IMR-90 (cell line): ENCODE measurements around the gene TBC1D9. TPM values are rescaled to one million over a fixed set of nuclear protein-coding genes. Genes with fewer than 3 reads are reported as not detected.

ENCODE experiments used
- ATAC-seq: fragments of 200-7000 bp; cut with Tn5 transposase; 2 replicates; pipeline ENCODE4 v1.9.1; 2020; ENCODE audit warnings: low read depth, mild to moderate bottlenecking, moderate library complexity
- BruUV-seq: library from RNA; stranded (reverse); fragments of 400-500 nt; replicated peaks from 2 replicates; lab custom pipeline; 2021; lab: Mats Ljungman, UMichigan
- CTCF ChIA-PET: fragments of 300-600 bp; formaldehyde crosslinking; extraction: SDS; loops from one replicate; lab custom pipeline; 2021; ENCODE audit warnings: antibody characterized with exemption; lab: Yijun Ruan, JAX
- POLR2A ChIA-PET: fragments of 300-600 bp; sonication (Branson Sonifier 250); formaldehyde crosslinking; loops from one replicate; lab custom pipeline; 2022; ENCODE audit warnings: antibody characterized with exemption; ENCODE audit not compliant: unreplicated experiment; lab: Charles Lee
- DNase-seq: peaks from one replicate; pipeline ENCODE4 v3.0.0; 2013
- H2AFZ ChIP-seq: replicated peaks from 2 replicates; pipeline ENCODE3; 2013; ENCODE audit warnings: low read length, mild to moderate bottlenecking; ENCODE audit not compliant: poor library complexity
- H2AK5ac ChIP-seq: 2 replicates; pipeline ENCODE4 v1.6.1; 2013; ENCODE audit warnings: low read depth, low read length, inconsistent platforms
- H2AK9ac ChIP-seq: replicated peaks from 2 replicates; pipeline ENCODE3; 2013; ENCODE audit warnings: mild to moderate bottlenecking, low read depth, low read length, moderate library complexity; ENCODE audit not compliant: poor library complexity
- H2BK120ac ChIP-seq: 2 replicates; pipeline ENCODE4 v1.6.1; 2013; ENCODE audit warnings: low read depth, low read length, inconsistent platforms
- H2BK15ac ChIP-seq: 3 replicates; pipeline ENCODE4 v1.6.1; 2013; ENCODE audit warnings: low read depth, low read length, inconsistent platforms
- H2BK20ac ChIP-seq: 2 replicates; pipeline ENCODE4 v1.6.1; 2013; ENCODE audit warnings: low read depth, mild to moderate bottlenecking, inconsistent platforms, low read length, moderate library complexity
- H2BK5ac ChIP-seq: 2 replicates; pipeline ENCODE4 v1.6.1; 2013; ENCODE audit warnings: mild to moderate bottlenecking, low read depth, low read length, inconsistent platforms; ENCODE audit not compliant: poor library complexity, severe bottlenecking
- H3K14ac ChIP-seq: replicated peaks from 2 replicates; pipeline ENCODE4 v1.6.1; 2013; ENCODE audit warnings: low read depth, low read length, inconsistent platforms
- H3K18ac ChIP-seq: 2 replicates; pipeline ENCODE4 v1.6.1; 2013; ENCODE audit warnings: low read depth, low read length, control low read depth
- H3K23ac ChIP-seq: 2 replicates; pipeline ENCODE4 v1.6.1; 2013; ENCODE audit warnings: low read depth, low read length, inconsistent platforms
- H3K27ac ChIP-seq: 2 replicates; pipeline ENCODE4 v1.5.1; 2013; ENCODE audit warnings: mild to moderate bottlenecking, control low read depth, low read length; ENCODE audit not compliant: insufficient read depth
- H3K27me3 ChIP-seq: 2 replicates; pipeline ENCODE4 v1.6.1; 2013; ENCODE audit warnings: low read length; ENCODE audit not compliant: control insufficient read depth, insufficient read depth
- H3K36me3 ChIP-seq: 2 replicates; pipeline ENCODE4 v1.6.1; 2013; ENCODE audit warnings: low read length, mixed read lengths; ENCODE audit not compliant: control insufficient read depth, insufficient read depth
- H3K4ac ChIP-seq: 2 replicates; pipeline ENCODE4 v1.6.1; 2013; ENCODE audit warnings: low read depth, low read length, inconsistent platforms
- H3K4me1 ChIP-seq: 2 replicates; pipeline ENCODE4 v1.6.1; 2013; ENCODE audit warnings: low read length, mixed read lengths; ENCODE audit not compliant: control insufficient read depth, insufficient read depth
- H3K4me2 ChIP-seq: 2 replicates; pipeline ENCODE4 v1.6.1; 2013; ENCODE audit warnings: low read depth, mild to moderate bottlenecking, control low read depth, low read length, moderate library complexity
- H3K4me3 ChIP-seq: 2 replicates; pipeline ENCODE4 v1.5.1; 2013; ENCODE audit warnings: low read depth, mild to moderate bottlenecking, control low read depth, low read length, moderate library complexity; ENCODE audit not compliant: insufficient read depth
- H3K56ac ChIP-seq: 2 replicates; pipeline ENCODE4 v1.6.1; 2013; ENCODE audit warnings: low read length, inconsistent platforms; ENCODE audit not compliant: insufficient read depth; ENCODE audit errors: extremely low read depth
- H3K79me1 ChIP-seq, 2 experiments: 2 replicates each; pipeline ENCODE4 v1.6.1; 2013; ENCODE audit warnings: low read length in 2 of 2, inconsistent platforms in 1 of 2, low read depth in 1 of 2
- H3K9ac ChIP-seq: 2 replicates; pipeline ENCODE4 v1.6.1; 2013; ENCODE audit warnings: low read depth, low read length, control low read depth
- H3K9me1 ChIP-seq: 2 replicates; pipeline ENCODE4 v1.6.1; 2013; ENCODE audit warnings: low read length, inconsistent platforms; ENCODE audit not compliant: insufficient read depth
- H3K9me3 ChIP-seq: 2 replicates; pipeline ENCODE4 v1.6.1; 2013; ENCODE audit warnings: low read length; ENCODE audit not compliant: control insufficient read depth, insufficient read depth
- H4K20me1 ChIP-seq: 2 replicates; pipeline ENCODE4 v1.6.1; 2013; ENCODE audit warnings: low read length, inconsistent platforms; ENCODE audit not compliant: insufficient read depth
- H4K5ac ChIP-seq: 2 replicates; pipeline ENCODE4 v1.6.1; 2013; ENCODE audit warnings: mild to moderate bottlenecking, low read depth, low read length, control low read depth
- H4K8ac ChIP-seq, 2 experiments: 2 replicates each; pipeline ENCODE4 v1.6.1; 2013; ENCODE audit warnings: low read depth in 2 of 2, low read length in 2 of 2, control low read depth in 1 of 2, inconsistent platforms in 1 of 2
- H4K91ac ChIP-seq: 2 replicates; pipeline ENCODE4 v1.6.1; 2013; ENCODE audit warnings: low read depth, low read length, inconsistent platforms; ENCODE audit not compliant: insufficient read depth
- BHLHE40 ChIP-seq: fragments of 150-350 bp; IDR thresholded peaks from 2 replicates; pipeline ENCODE4 v1.6.1; 2016; ENCODE audit warnings: mild to moderate bottlenecking, low read depth, low read length
- FOS ChIP-seq: fragments of 150-350 bp; IDR thresholded peaks from 2 replicates; pipeline ENCODE4 v1.6.1; 2016; ENCODE audit warnings: low read depth, low read length
- MAZ ChIP-seq: IDR thresholded peaks from 2 replicates; pipeline ENCODE4 v1.6.1; 2012; ENCODE audit warnings: low read depth, mild to moderate bottlenecking, low read length, improper control_type of control experiment, moderate library complexity, borderline replicate concordance
- NFE2L2 ChIP-seq: fragments of 150-350 bp; IDR thresholded peaks from 2 replicates; pipeline ENCODE4 v1.6.1; 2016; ENCODE audit warnings: low read depth, mild to moderate bottlenecking, low read length
- POLR2A ChIP-seq: IDR thresholded peaks from 2 replicates; pipeline ENCODE4 v1.6.1; 2012; ENCODE audit warnings: mild to moderate bottlenecking, low read depth, low read length
- RFX5 ChIP-seq: IDR thresholded peaks from 2 replicates; pipeline ENCODE4 v1.8.0; 2012; ENCODE audit warnings: low read depth, mild to moderate bottlenecking, low read length, moderate library complexity
- WGBS, 2 experiments: methylation state at CpG; one replicate each; pipeline versions ENCODE4 v1.1.5 to v1.1.7; 2013; ENCODE audit warnings: missing lambda C conversion rate in 2 of 2; ENCODE audit not compliant: insufficient read length in 1 of 2; ENCODE audit errors: extremely low coverage in 2 of 2; 5-methylcytosine and 5-hydroxymethylcytosine counted together
- dilution Hi-C: fragments of 300-500 bp; cut with HindIII; formaldehyde crosslinking; loops from one replicate; pipeline ENCODE4 v1.14.3; 2018; ENCODE audit warnings: low sequenced_read_pairs; ENCODE audit not compliant: unreplicated experiment
- in situ Hi-C: fragments of 300-500 bp; cut with MboI; formaldehyde crosslinking; loops from 3 replicates; pipeline ENCODE4 v1.14.3; 2019; ENCODE audit warnings: low sequenced_read_pairs, inconsistent platforms, mixed read lengths
- intact Hi-C: fragments of 100-400 bp; cut with micrococcal nuclease; formaldehyde crosslinking; loops from 2 replicates; pipeline ENCODE4 v1.10.0; 2022
- polyA plus RNA-seq, 3 experiments: library from polyadenylated mRNA; depleted of rRNA; stranded (reverse); fragments of >200 nt; gene quantifications; 2 replicates each; pipeline ENCODE4 v1.2.3, GENCODE V29; 2012; ENCODE audit warnings: low replicate concordance in 1 of 3
- total RNA-seq: library from RNA; depleted of rRNA; stranded (reverse); fragments of >200 nt; gene quantifications from 2 replicates; pipeline ENCODE4 v1.2.3, GENCODE V29; 2012

TBC1D9 gene
- total and polyA plus RNA-seq, 2 of the 4 experiments (the other 2 are of a cell fraction), result 11.7 to 15.2 TPM

GRCh38 chr4:140719022-140719421 lies 37.2 kb downstream of the TBC1D9 start:
- Histone ChIP-seq H3K23ac (no peak overlapping the region), H2BK120ac (no peak overlapping the region), H2BK20ac (no peak overlapping the region), H3K4ac (no peak overlapping the region), H4K91ac (no peak overlapping the region), H3K4me1 (peaks cover 7% of the 10 kb centered on the region), H2AK5ac (no peak overlapping the region), H4K20me1 (no peaks in the 10 kb centered on the region; the same call in 1 of the 2 replicates), H3K14ac (no peak overlapping the region; the same call in 1 of the 2 replicates), H4K5ac (no peak overlapping the region), H3K9me3 (no peaks in the 10 kb centered on the region), H3K36me3 (no peaks in the 10 kb centered on the region), H2AK9ac (no peak overlapping the region), H3K56ac (no peak overlapping the region), H2BK15ac (no peak overlapping the region), H3K27ac (no peak overlapping the region), H3K4me2 (no peak overlapping the region), H3K18ac (no peak overlapping the region; the same call in 1 of the 2 replicates), H3K4me3 (no peak overlapping the region), H3K27me3 (no peaks in the 10 kb centered on the region), H3K9me1 (peaks cover 11% of the 10 kb centered on the region), H2BK5ac (no peak overlapping the region), H2AFZ (no peak overlapping the region), H3K79me1 (peaks cover 30 to 35% of the 10 kb centered on the region in 2 experiments; a peak in 2 of 4 replicates), H3K9ac (no peak overlapping the region), H4K8ac (no peak overlapping the region)
- ATAC-seq (peak; percentile 45; the same call in 1 of the 2 replicates), DNase-seq (peak; percentile 72)
- TF ChIP-seq POLR2A (no peak), NFE2L2 (no peak), BHLHE40 (no peak), RFX5 (peak; percentile 67; the same call in 1 of the 2 replicates), MAZ (no peak), FOS (no peak)
- no TSS peak for BruUV-seq
- no CpG with 5 or more reads among the region's 2 CpGs for WGBS, 2 experiments
- dilution Hi-C loops (no loop called here), intact Hi-C loops (no loop called here), in situ Hi-C loops (no loop called here)
- POLR2A ChIA-PET, result no interaction called here
- CTCF ChIA-PET, result interaction anchor here (2.0 kb wide), 1 partner anchor 9 kb away, joined by 4 read pairs; no protein-coding TSS in a partner anchor
